HCT116 (cell line): ENCODE measurements around the gene PTGR3.
A peak's percentile ranks its signal among the peaks of the same experiment; 100 is the strongest.

ENCODE experiments used
- CEBPB ChIP-seq: IDR thresholded peaks from 2 replicates; pipeline ENCODE4 v1.6.1; 2012; ENCODE audit warnings: low read depth
- EGR1 ChIP-seq: IDR thresholded peaks from 2 replicates; pipeline ENCODE4 v1.6.1; 2012; ENCODE audit warnings: low read depth
- EZH2 ChIP-seq: fragments of 200-600 bp; sonication (generic); IDR thresholded peaks from 2 replicates; pipeline ENCODE4 v1.6.1; 2017; ENCODE audit warnings: antibody characterized with exemption, mixed run types
- FOSL1 ChIP-seq: IDR thresholded peaks from 2 replicates; pipeline ENCODE4 v1.6.1; 2012; ENCODE audit warnings: low read depth
- POLR2A ChIP-seq: IDR thresholded peaks from 2 replicates; pipeline ENCODE4 v1.7.0; 2011; ENCODE audit warnings: borderline replicate concordance; ENCODE audit not compliant: insufficient read depth, insufficient read length; ENCODE audit errors: extremely low read depth
- POLR2AphosphoS5 ChIP-seq: IDR thresholded peaks from 2 replicates; pipeline ENCODE4 v1.6.1; 2011; ENCODE audit warnings: mild to moderate bottlenecking, low read depth, low read length, moderate library complexity
- RAD21 ChIP-seq: IDR thresholded peaks from 2 replicates; pipeline ENCODE4 v1.6.1; 2012; ENCODE audit warnings: low read depth, mild to moderate bottlenecking
- SP1 ChIP-seq: IDR thresholded peaks from 2 replicates; pipeline ENCODE4 v1.6.1; 2012; ENCODE audit warnings: low read depth
- YY1 ChIP-seq: IDR thresholded peaks from 2 replicates; pipeline ENCODE4 v1.6.1; 2011; ENCODE audit warnings: low read length, low read depth, moderate library complexity, mild to moderate bottlenecking; ENCODE audit not compliant: insufficient replicate concordance; ENCODE audit errors: extremely low read depth
- ZNF274 ChIP-seq: fragments of 200-500 bp; sonication (Bioruptor generic); IDR thresholded peaks from 2 replicates; pipeline ENCODE4 v1.6.1; 2014; ENCODE audit warnings: mild to moderate bottlenecking, low read depth, low read length, inconsistent platforms
- TF ChIP-seq, protein P1 (sequence below): IDR thresholded peaks from 2 replicates; pipeline ENCODE4 v1.6.1; 2012; ENCODE audit warnings: low read depth
- TF ChIP-seq, protein P2 (sequence below), 3 experiments: fragments of 200-600 bp in 1 of 3; sonication (generic) in 1 of 3; IDR thresholded peaks in 2 of 3; conservative IDR thresholded peaks in 1 of 3; 2 replicates each; pipeline ENCODE4 v1.5.1; 2012 to 2017; ENCODE audit warnings: low read depth in 2 of 3, low read length in 2 of 3, antibody characterized with exemption in 1 of 3, borderline replicate concordance in 1 of 3, control low read depth in 1 of 3, mild to moderate bottlenecking in 1 of 3, mixed read lengths in 1 of 3, mixed run types in 1 of 3, moderate library complexity in 1 of 3; ENCODE audit not compliant: insufficient read depth in 1 of 3
- TF ChIP-seq, protein P3 (sequence below): IDR thresholded peaks from 2 replicates; pipeline ENCODE4 v1.6.1; 2011; ENCODE audit warnings: mild to moderate bottlenecking, low read length, moderate library complexity; ENCODE audit not compliant: insufficient replicate concordance; ENCODE audit errors: extremely low read depth

DNA sequence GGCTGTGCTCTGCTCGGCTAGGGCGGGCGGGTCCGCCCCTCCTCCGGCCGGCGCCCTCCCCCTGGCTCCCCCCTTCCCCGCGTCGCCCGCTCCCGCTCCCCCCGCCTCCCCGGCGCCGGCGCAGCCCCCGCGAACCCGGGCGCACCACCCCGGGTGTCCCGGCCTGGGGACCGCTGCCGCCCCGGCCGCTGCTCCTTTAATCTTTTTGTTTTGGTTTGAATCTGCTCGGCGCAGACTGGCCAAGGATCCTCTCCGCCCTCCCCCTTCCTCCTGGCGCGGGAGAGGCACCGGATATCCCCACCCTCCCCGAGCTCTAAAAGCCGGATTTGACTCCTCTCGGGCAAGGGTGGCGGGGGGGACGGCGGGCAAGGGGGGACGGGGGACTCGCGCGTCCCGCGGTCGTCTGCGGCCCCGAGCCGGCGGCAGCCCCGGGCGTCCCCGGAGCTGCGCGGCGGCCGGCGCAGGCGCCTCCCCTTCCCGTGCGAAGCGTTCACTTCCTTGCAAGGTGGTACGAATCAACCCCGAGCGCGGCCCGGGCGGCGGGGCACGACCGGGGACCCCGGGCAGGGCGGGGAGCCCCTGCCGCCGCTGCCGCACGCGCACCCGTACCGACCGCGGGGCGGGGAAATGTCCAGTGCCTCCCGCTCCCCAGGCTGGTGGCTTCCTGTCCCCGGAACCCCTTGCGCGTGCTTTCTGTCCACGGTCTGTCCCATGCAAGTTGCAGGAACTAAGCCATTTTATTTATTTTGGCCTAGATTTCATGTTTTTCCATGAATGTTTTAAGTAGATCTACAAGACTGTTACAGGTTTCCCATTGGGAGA, at the start of gene PTGR3:
- TF ChIP-seq, protein P1, sequence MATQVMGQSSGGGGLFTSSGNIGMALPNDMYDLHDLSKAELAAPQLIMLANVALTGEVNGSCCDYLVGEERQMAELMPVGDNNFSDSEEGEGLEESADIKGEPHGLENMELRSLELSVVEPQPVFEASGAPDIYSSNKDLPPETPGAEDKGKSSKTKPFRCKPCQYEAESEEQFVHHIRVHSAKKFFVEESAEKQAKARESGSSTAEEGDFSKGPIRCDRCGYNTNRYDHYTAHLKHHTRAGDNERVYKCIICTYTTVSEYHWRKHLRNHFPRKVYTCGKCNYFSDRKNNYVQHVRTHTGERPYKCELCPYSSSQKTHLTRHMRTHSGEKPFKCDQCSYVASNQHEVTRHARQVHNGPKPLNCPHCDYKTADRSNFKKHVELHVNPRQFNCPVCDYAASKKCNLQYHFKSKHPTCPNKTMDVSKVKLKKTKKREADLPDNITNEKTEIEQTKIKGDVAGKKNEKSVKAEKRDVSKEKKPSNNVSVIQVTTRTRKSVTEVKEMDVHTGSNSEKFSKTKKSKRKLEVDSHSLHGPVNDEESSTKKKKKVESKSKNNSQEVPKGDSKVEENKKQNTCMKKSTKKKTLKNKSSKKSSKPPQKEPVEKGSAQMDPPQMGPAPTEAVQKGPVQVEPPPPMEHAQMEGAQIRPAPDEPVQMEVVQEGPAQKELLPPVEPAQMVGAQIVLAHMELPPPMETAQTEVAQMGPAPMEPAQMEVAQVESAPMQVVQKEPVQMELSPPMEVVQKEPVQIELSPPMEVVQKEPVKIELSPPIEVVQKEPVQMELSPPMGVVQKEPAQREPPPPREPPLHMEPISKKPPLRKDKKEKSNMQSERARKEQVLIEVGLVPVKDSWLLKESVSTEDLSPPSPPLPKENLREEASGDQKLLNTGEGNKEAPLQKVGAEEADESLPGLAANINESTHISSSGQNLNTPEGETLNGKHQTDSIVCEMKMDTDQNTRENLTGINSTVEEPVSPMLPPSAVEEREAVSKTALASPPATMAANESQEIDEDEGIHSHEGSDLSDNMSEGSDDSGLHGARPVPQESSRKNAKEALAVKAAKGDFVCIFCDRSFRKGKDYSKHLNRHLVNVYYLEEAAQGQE: no peak
- TF ChIP-seq SP1: peak; percentile 40
- no peak for TF ChIP-seq POLR2A
- TF ChIP-seq, protein P2, sequence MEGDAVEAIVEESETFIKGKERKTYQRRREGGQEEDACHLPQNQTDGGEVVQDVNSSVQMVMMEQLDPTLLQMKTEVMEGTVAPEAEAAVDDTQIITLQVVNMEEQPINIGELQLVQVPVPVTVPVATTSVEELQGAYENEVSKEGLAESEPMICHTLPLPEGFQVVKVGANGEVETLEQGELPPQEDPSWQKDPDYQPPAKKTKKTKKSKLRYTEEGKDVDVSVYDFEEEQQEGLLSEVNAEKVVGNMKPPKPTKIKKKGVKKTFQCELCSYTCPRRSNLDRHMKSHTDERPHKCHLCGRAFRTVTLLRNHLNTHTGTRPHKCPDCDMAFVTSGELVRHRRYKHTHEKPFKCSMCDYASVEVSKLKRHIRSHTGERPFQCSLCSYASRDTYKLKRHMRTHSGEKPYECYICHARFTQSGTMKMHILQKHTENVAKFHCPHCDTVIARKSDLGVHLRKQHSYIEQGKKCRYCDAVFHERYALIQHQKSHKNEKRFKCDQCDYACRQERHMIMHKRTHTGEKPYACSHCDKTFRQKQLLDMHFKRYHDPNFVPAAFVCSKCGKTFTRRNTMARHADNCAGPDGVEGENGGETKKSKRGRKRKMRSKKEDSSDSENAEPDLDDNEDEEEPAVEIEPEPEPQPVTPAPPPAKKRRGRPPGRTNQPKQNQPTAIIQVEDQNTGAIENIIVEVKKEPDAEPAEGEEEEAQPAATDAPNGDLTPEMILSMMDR (IDR thresholded peaks at IDR 0.05 in 2 of 3, conservative IDR thresholded peaks at IDR 0.05 in 1 of 3; ENCODE audit: borderline replicate concordance in 1 of 3, insufficient read depth in 1 of 3, low read depth in 2 of 3, low read length in 2 of 3): no peak
- TF ChIP-seq RAD21: no peak
- TF ChIP-seq FOSL1: no peak
- peak; percentile 19 for TF ChIP-seq POLR2AphosphoS5
- no peak for TF ChIP-seq EGR1
- no peak for TF ChIP-seq ZNF274
- no peak for TF ChIP-seq EZH2
- TF ChIP-seq YY1: peak; percentile 2
- TF ChIP-seq CEBPB: no peak
- TF ChIP-seq, protein P3, sequence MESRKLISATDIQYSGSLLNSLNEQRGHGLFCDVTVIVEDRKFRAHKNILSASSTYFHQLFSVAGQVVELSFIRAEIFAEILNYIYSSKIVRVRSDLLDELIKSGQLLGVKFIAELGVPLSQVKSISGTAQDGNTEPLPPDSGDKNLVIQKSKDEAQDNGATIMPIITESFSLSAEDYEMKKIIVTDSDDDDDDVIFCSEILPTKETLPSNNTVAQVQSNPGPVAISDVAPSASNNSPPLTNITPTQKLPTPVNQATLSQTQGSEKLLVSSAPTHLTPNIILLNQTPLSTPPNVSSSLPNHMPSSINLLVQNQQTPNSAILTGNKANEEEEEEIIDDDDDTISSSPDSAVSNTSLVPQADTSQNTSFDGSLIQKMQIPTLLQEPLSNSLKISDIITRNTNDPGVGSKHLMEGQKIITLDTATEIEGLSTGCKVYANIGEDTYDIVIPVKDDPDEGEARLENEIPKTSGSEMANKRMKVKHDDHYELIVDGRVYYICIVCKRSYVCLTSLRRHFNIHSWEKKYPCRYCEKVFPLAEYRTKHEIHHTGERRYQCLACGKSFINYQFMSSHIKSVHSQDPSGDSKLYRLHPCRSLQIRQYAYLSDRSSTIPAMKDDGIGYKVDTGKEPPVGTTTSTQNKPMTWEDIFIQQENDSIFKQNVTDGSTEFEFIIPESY: no peak
